ENCODE data around the gene CCDC8. TPM values are rescaled to one million over a fixed set of nuclear protein-coding genes. Genes with fewer than 3 reads are reported as not detected.
"Not testable (repeated sequence)": the region's sequence is repeated elsewhere in the genome, so short reads cannot be mapped to it uniquely, and the experiment has no call there.

CCDC8 gene
- total and polyA plus RNA-seq, 2 donors: 20.4 to 42.6 TPM

DNA sequence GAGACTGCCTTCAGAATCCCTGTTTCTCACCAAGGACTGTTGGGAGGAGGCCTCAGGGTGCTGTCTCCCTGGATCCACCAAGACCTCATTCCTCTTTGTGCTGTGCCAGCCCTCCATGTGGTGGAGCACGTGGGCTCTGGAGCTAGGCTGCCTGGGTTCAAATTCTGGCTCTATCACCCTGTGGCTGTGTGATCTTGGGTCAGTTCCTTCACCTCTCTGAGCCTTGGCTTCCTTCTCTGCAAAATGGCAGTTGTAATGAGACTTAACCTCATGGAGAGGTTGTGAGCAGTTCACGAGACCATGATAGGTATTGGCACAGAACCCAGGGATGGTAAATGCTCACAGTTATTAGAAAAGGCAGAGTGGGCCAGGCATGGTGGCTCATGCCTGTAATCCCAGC is 9.0 kb upstream of the CCDC8 start:
- Histone ChIP-seq H3K4me3 (ENCODE audit: low read depth, low read length) (no peak overlapping the region), H3K27ac (ENCODE audit: low read depth) (no peak overlapping the region), H3K4me1 (ENCODE audit: insufficient read depth) (no peaks in the 10 kb centered on the region), H3K36me3 (ENCODE audit: insufficient read depth) (no peaks in the 10 kb centered on the region)
- DNase-seq (ENCODE audit: extremely low spot score): no peak
- WGBS: 82% methylated on average over 2 of the region's 2 CpGs

- Histone ChIP-seq H3K27ac (ENCODE audit: low read depth) (no peak overlapping the region), H3K36me3 (ENCODE audit: insufficient read depth) (no peaks in the 10 kb centered on the region), H3K4me1 (ENCODE audit: insufficient read depth) (no peaks in the 10 kb centered on the region), H3K4me3 (ENCODE audit: low read depth, low read length) (no peak overlapping the region)
- WGBS: 85% methylated on average over 7 of the region's 7 CpGs
- no peak for DNase-seq (ENCODE audit: extremely low spot score)
These were observed 6.7 kb upstream of the CCDC8 start for GRCh38 chr19:46420056-46420455.

- DNase-seq (ENCODE audit: extremely low spot score); H3K27ac ChIP-seq (ENCODE audit: low read depth); H3K4me1 ChIP-seq (ENCODE audit: insufficient read depth); H3K36me3 ChIP-seq (ENCODE audit: insufficient read depth): not testable (repeated sequence)
- 19% methylated on average over 53 of the region's 53 CpGs for WGBS
- peak overlapping the region; percentile 23 for H3K4me3 ChIP-seq (ENCODE audit: low read depth, low read length)
These were observed 2.7 kb upstream of the CCDC8 start for GRCh38 chr19:46415804-46416709.

DNA sequence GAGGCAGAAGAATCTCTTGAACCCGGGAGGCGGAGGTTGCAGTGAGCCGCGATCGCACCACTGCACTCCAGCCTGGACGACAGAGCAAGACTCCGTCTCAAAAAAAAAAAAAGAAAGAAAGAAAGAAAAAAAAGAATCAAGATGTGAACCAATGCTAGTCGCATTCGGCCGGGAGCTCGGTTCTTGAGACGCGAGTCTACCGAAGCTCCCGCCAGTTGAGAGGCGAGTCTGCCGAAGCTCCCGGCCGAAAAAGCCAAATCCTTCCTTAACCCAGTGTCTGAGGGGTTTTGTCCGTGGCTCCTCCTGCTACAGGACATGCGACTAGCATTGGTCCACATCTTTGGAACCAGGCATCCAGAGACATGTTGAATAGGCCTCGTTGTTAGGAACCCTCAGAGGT is 1.5 kb upstream of the CCDC8 start:
- not testable (repeated sequence) for H3K27ac ChIP-seq (ENCODE audit: low read depth)
- WGBS: 95% methylated on average over 22 of the region's 22 CpGs

GRCh38 chr19:46412650-46413261 is 608 bp downstream of the CCDC8 start:
- Histone ChIP-seq H3K36me3 (ENCODE audit: insufficient read depth) (no peaks in the 10 kb centered on the region), H3K4me3 (ENCODE audit: low read depth, low read length) (peak overlapping the region; percentile 48), H3K27ac (ENCODE audit: low read depth) (no peak overlapping the region), H3K4me1 (ENCODE audit: insufficient read depth) (no peaks in the 10 kb centered on the region)
- DNase-seq (ENCODE audit: extremely low spot score): no peak
- WGBS: 3% methylated on average over 29 of the region's 29 CpGs

More for the DNA sequence above, 1.5 kb upstream of the CCDC8 start:
- not testable (repeated sequence) for H3K36me3 ChIP-seq (ENCODE audit: insufficient read depth); H3K4me1 ChIP-seq (ENCODE audit: insufficient read depth); H3K4me3 ChIP-seq (ENCODE audit: low read depth, low read length); DNase-seq (ENCODE audit: extremely low spot score)

GRCh38 chr19:46411925-46412649 is 1.3 kb downstream of the CCDC8 start:
- 18% methylated on average over 54 of the region's 54 CpGs for WGBS
- Histone ChIP-seq H3K27ac (ENCODE audit: low read depth) (no peak overlapping the region), H3K4me1 (ENCODE audit: insufficient read depth) (no peaks in the 10 kb centered on the region)

GRCh38 chr19:46411088-46411924 is 2.1 kb downstream of the CCDC8 start:
- WGBS: 41% methylated on average over 13 of the region's 13 CpGs
- Histone ChIP-seq H3K36me3 (ENCODE audit: insufficient read depth) (no peaks in the 10 kb centered on the region), H3K27ac (ENCODE audit: low read depth) (no peak overlapping the region), H3K4me1 (ENCODE audit: insufficient read depth) (no peaks in the 10 kb centered on the region), H3K4me3 (ENCODE audit: low read depth, low read length) (peak overlapping the region; percentile 48)
- DNase-seq (ENCODE audit: extremely low spot score): no peak

More at GRCh38 chr19:46411925-46412649, 1.3 kb downstream of the CCDC8 start:
- Histone ChIP-seq H3K4me3 (ENCODE audit: low read depth, low read length) (peak overlapping the region; percentile 48), H3K36me3 (ENCODE audit: insufficient read depth) (no peaks in the 10 kb centered on the region)
- DNase-seq (ENCODE audit: extremely low spot score): no peak

GRCh38 chr19:46410205-46411087 is 2.9 kb downstream of the CCDC8 start:
- H3K36me3 ChIP-seq (ENCODE audit: insufficient read depth): no peaks in the 10 kb centered on the region
- H3K4me1 ChIP-seq (ENCODE audit: insufficient read depth): no peaks in the 10 kb centered on the region
- no peak for DNase-seq (ENCODE audit: extremely low spot score)
- 78% methylated on average over 13 of the region's 13 CpGs for WGBS
- no peak overlapping the region for H3K4me3 ChIP-seq (ENCODE audit: low read depth, low read length)
- no peak overlapping the region for H3K27ac ChIP-seq (ENCODE audit: low read depth)

DNA sequence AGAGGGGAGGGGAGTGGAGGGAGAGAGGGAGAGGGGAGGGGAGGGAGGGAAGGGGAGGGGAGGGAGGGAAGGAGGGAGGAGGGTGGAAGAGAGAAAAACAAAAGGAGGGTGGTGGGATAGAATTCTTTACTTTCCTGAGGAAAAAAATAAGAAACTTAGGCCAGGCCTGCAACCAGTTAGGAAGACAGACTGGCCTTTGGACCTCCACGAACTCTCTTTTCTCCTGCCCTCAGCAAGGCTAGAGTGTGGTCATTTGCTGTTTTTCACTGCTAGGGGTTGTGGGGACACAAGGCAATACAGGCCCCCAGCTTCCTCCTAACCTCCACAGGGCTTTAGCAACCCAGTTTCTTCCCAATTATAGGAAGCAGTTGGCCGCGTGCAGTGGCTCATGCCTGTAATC is 4.2 kb downstream of the CCDC8 start:
- 61% methylated on average over 3 of the region's 3 CpGs for whole genome bisulfite sequencing
- no peak for DNase-seq (ENCODE audit: extremely low spot score)
- Histone ChIP-seq H3K4me1 (ENCODE audit: insufficient read depth) (no peaks in the 10 kb centered on the region), H3K4me3 (ENCODE audit: low read depth, low read length) (no peak overlapping the region), H3K27ac (ENCODE audit: low read depth) (no peak overlapping the region), H3K36me3 (ENCODE audit: insufficient read depth) (no peaks in the 10 kb centered on the region)

DNA sequence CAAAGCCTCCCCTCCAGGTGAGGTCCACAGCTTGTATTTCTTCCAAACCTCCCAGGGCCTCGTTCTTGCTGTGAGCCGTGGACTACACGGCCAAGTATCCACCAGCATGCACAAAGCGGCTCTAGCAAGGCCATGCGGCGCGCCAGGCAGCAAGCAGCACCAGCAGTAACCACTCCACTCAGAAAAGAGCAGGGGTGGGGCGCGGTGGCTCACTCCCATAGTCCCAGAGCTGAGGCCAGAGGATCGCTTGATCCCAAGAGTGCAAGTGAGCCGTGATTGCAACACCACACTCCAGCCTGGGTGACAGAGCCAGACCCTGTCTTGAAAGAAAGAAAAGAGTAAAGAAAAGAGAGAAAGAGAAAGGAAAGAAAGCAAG is 4.7 kb downstream of the CCDC8 start:
- Histone ChIP-seq H3K4me3 (ENCODE audit: low read depth, low read length) (no peak overlapping the region), H3K4me1 (ENCODE audit: insufficient read depth) (no peaks in the 10 kb centered on the region), H3K36me3 (ENCODE audit: insufficient read depth) (no peaks in the 10 kb centered on the region), H3K27ac (ENCODE audit: low read depth) (no peak overlapping the region)
- 4% methylated on average over 11 of the region's 11 CpGs for WGBS
- no peak for DNase-seq (ENCODE audit: extremely low spot score)

DNA sequence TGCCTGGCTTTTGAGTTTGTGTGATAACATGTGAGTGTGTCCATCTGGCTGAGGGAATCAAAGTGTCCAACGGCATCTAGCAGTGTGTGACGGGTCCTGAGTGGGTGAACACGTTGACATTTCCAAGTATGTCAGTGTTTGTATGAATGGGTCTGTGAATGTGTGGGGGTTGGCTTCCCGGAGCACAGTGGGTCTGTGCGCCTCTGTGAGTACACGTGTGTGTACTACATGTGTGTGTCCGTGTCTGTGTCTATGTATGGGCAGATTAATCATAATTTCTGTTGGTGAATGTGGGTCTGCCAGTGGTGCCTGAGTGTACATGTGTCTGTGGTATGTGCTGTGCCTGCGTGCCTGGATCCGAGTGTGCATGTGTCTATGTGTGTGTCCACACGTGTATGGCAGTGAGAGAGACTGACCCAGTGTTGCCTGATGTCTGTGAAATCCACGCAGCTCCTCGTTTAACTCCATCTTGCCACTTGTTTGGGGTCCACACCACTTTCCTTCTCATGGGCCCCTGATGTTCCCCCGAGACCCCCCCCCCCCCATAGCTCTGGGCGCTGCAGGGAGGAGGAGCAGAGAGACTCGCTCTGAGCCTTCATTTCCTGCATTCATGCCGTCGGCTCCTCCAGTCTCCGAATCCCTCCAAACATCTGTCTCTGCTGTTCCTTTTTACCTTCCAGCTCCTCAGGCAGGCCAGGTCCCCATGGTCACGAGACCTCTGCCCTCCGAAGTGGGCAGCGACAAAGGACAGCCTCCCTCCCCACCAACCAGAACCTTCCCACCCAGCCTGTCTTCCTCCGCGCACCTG is 5.3 kb downstream of the CCDC8 start:
- WGBS: 17% methylated on average over 23 of the region's 23 CpGs
- no peaks in the 10 kb centered on the region for H3K36me3 ChIP-seq (ENCODE audit: insufficient read depth)
- no peak overlapping the region for H3K27ac ChIP-seq (ENCODE audit: low read depth)
- H3K4me3 ChIP-seq (ENCODE audit: low read depth, low read length): no peak overlapping the region
- no peak for DNase-seq (ENCODE audit: extremely low spot score)
- no peaks in the 10 kb centered on the region for H3K4me1 ChIP-seq (ENCODE audit: insufficient read depth)

GRCh38 chr19:46406976-46407375 is 6.4 kb downstream of the CCDC8 start:
- H3K36me3 ChIP-seq (ENCODE audit: insufficient read depth): no peaks in the 10 kb centered on the region
- no peak overlapping the region for H3K27ac ChIP-seq (ENCODE audit: low read depth)
- no peaks in the 10 kb centered on the region for H3K4me1 ChIP-seq (ENCODE audit: insufficient read depth)
- 12% methylated on average over 6 of the region's 6 CpGs for WGBS
- H3K4me3 ChIP-seq (ENCODE audit: low read depth, low read length): no peak overlapping the region
- DNase-seq (ENCODE audit: extremely low spot score): no peak

Data from urinary bladder (tissue), 4 donors.